DOHH2 (cell line): ENCODE data around the gene SLC39A1.

Experiments
- CTCF ChIP-seq: fragments of 200-600 bp; sonication (generic); IDR thresholded peaks from one replicate; pipeline ENCODE4 v1.5.1; 2014; ENCODE audit warnings: antibody characterized with exemption, mild to moderate bottlenecking, low read depth, low read length; ENCODE audit not compliant: poor library complexity, severe bottlenecking
- EZH2phosphoT487 ChIP-seq: fragments of 200-600 bp; sonication (generic); IDR thresholded peaks from 2 replicates; pipeline ENCODE4 v1.6.1; 2017; ENCODE audit warnings: borderline replicate concordance, mild to moderate bottlenecking, antibody characterized with exemption, low read length, moderate library complexity, mixed read lengths

GRCh38 chr1:153987621-153988020 is 24.3 kb upstream of the SLC39A1 start:
- TF ChIP-seq CTCF (no peak), EZH2phosphoT487 (no peak)
